ENCODE measurements around the gene VASN.

DNA sequence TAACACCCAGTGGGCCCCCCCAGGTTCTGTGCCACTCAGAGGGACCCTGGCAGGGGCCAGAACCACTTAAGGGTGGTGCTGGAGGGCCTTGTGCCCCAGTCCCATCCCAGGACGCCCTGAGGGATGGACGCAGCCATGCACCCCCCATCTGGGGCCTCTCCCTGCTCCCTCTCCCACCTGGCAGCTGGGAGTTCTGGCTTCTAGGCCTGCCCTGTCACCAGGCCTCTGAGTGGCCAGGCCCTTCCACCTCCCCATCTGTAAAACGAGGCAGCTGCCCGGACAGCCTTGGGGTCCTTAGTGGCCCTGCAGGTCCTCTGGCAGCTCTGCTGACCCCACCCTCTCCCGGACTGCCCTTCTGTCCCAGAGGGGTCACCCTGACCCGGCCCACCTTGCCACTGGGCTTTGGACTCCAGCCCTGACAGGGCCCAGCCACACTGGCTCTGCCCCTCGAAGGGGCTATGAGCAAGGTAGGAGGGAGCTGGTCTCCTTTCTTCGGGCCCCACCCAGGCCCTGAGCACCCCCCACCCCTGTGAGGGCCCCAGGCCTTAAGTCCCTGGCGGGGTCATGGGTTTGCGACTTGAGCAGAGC, 32.8 kb upstream of the VASN start:
- TF ChIP-seq, protein P1, sequence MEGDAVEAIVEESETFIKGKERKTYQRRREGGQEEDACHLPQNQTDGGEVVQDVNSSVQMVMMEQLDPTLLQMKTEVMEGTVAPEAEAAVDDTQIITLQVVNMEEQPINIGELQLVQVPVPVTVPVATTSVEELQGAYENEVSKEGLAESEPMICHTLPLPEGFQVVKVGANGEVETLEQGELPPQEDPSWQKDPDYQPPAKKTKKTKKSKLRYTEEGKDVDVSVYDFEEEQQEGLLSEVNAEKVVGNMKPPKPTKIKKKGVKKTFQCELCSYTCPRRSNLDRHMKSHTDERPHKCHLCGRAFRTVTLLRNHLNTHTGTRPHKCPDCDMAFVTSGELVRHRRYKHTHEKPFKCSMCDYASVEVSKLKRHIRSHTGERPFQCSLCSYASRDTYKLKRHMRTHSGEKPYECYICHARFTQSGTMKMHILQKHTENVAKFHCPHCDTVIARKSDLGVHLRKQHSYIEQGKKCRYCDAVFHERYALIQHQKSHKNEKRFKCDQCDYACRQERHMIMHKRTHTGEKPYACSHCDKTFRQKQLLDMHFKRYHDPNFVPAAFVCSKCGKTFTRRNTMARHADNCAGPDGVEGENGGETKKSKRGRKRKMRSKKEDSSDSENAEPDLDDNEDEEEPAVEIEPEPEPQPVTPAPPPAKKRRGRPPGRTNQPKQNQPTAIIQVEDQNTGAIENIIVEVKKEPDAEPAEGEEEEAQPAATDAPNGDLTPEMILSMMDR (IDR thresholded peaks at IDR 0.05 in 2 of 3, conservative IDR thresholded peaks at IDR 0.05 in 1 of 3; ENCODE audit: insufficient read depth in 2 of 3, low read depth in 1 of 3, low read length in 3 of 3) = no peak
- TF ChIP-seq, protein P2, sequence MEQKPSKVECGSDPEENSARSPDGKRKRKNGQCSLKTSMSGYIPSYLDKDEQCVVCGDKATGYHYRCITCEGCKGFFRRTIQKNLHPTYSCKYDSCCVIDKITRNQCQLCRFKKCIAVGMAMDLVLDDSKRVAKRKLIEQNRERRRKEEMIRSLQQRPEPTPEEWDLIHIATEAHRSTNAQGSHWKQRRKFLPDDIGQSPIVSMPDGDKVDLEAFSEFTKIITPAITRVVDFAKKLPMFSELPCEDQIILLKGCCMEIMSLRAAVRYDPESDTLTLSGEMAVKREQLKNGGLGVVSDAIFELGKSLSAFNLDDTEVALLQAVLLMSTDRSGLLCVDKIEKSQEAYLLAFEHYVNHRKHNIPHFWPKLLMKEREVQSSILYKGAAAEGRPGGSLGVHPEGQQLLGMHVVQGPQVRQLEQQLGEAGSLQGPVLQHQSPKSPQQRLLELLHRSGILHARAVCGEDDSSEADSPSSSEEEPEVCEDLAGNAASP (IDR thresholded peaks at IDR 0.05) = no peak
- TF ChIP-seq, protein P3, sequence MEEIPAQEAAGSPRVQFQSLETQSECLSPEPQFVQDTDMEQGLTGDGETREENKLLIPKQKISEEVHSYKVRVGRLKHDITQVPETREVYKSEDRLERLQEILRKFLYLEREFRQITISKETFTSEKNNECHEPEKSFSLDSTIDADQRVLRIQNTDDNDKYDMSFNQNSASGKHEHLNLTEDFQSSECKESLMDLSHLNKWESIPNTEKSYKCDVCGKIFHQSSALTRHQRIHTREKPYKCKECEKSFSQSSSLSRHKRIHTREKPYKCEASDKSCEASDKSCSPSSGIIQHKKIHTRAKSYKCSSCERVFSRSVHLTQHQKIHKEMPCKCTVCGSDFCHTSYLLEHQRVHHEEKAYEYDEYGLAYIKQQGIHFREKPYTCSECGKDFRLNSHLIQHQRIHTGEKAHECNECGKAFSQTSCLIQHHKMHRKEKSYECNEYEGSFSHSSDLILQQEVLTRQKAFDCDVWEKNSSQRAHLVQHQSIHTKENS (CRISPR knock-in tag; IDR thresholded peaks at IDR 0.05) = no peak
- TF ChIP-seq, protein P4, sequence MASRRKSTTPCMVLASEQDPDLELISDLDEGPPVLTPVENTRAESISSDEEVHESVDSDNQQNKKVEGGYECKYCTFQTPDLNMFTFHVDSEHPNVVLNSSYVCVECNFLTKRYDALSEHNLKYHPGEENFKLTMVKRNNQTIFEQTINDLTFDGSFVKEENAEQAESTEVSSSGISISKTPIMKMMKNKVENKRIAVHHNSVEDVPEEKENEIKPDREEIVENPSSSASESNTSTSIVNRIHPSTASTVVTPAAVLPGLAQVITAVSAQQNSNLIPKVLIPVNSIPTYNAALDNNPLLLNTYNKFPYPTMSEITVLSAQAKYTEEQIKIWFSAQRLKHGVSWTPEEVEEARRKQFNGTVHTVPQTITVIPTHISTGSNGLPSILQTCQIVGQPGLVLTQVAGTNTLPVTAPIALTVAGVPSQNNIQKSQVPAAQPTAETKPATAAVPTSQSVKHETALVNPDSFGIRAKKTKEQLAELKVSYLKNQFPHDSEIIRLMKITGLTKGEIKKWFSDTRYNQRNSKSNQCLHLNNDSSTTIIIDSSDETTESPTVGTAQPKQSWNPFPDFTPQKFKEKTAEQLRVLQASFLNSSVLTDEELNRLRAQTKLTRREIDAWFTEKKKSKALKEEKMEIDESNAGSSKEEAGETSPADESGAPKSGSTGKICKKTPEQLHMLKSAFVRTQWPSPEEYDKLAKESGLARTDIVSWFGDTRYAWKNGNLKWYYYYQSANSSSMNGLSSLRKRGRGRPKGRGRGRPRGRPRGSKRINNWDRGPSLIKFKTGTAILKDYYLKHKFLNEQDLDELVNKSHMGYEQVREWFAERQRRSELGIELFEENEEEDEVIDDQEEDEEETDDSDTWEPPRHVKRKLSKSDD (conservative IDR thresholded peaks at IDR 0.05; ENCODE audit: low read length) = no peak
- TF ChIP-seq ZNF507 (tag; conservative IDR thresholded peaks at IDR 0.05) = no peak
- TF ChIP-seq MYBL2 (IDR thresholded peaks at IDR 0.05; ENCODE audit: low read depth) = no peak
- no peak for TF ChIP-seq MYBL2 (CRISPR knock-in tag; IDR thresholded peaks at IDR 0.05; ENCODE audit: borderline replicate concordance)
- TF ChIP-seq, protein P5, sequence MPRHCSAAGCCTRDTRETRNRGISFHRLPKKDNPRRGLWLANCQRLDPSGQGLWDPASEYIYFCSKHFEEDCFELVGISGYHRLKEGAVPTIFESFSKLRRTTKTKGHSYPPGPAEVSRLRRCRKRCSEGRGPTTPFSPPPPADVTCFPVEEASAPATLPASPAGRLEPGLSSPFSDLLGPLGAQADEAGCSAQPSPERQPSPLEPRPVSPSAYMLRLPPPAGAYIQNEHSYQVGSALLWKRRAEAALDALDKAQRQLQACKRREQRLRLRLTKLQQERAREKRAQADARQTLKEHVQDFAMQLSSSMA (CRISPR knock-in tag; IDR thresholded peaks at IDR 0.05) = no peak

Measured in K562 (cell line).